HG03135 (cell line): ENCODE results near the gene TAGAP.
A peak's percentile ranks its signal among the peaks of the same experiment; 100 is the strongest.

Source experiments
- ATAC-seq: cut with Tn5 transposase; IDR thresholded peaks from one replicate; pipeline ENCODE4 v1.9.1; 2021; ENCODE audit warnings: mild to moderate bottlenecking, moderate library complexity; ENCODE audit not compliant: unreplicated experiment

TAGAP gene

DNA sequence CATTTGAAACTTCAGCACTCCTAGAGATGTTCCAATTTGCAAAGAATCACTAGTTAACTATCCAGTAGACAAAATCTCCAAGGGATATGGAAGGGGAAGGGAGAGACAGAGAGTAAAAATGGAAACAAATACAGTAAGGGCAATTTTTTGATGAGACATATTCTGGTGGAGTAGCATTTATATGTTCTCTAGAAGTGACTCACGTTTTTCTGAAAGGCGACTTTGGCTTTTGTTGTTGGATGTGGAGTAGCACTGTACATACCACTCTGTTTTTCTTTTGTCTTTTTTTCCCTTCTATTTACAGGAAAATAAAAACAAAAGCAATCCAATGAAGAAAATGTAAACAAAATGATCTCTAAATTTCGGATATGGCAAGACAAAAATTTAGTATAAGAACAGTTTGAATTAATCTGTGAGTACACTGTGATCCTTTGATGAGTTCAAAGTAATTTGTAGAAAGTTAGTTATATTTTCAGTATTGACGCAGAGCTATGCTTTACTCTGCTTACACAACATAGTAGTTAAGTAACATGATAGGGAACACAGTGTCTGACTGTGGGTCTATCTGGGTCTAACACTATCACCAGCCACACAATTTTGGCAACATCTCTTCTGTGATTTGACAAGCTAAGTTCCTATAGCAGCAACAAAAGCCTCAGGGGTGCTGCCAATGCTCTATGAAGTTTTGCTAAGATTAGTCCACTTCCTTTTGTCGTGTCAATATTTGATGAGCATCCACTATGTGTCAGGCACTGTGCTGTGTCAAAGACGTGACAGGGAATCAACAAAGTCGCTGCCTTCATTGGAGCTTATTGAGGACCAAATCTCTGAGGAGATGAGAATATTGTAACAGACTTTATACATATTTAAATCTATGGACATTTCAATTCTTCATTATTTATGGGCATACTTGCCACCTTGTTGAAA is 27.3 kb upstream of the TAGAP start:
- no peak for ATAC-seq

GRCh38 chr6:159068904-159069578 is 24.2 kb upstream of the TAGAP start:
- no peak for ATAC-seq

DNA sequence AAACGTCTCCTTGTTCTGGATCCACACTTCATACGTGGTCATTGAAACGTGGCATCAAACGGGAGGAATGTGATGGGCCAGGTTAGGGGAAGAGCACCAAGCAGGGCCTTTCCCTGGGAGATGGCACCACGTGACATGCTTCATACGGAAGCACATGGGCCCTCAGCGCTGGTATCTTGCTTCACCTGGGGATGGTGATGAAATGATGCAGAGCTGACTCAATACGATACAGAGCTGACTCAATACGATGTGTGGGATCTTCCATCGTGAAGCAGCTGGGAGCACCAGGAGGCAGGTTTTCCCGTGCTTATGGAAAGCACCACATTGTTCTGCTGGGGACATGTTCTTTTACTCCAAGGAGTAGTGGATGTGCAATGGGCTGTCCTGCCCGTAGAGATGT is 22.5 kb upstream of the TAGAP start:
- no peak for ATAC-seq

GRCh38 chr6:159066483-159066882 is 21.7 kb upstream of the TAGAP start:
- ATAC-seq = no peak

- ATAC-seq = no peak
Observed at GRCh38 chr6:159065759-159066329, 21.1 kb upstream of the TAGAP start.

GRCh38 chr6:159065091-159065490 is 20.3 kb upstream of the TAGAP start:
- no peak for ATAC-seq

GRCh38 chr6:159064477-159064876 is 19.7 kb upstream of the TAGAP start:
- no peak for ATAC-seq

- ATAC-seq = no peak
Observed at GRCh38 chr6:159063549-159063948, 18.8 kb upstream of the TAGAP start.

DNA sequence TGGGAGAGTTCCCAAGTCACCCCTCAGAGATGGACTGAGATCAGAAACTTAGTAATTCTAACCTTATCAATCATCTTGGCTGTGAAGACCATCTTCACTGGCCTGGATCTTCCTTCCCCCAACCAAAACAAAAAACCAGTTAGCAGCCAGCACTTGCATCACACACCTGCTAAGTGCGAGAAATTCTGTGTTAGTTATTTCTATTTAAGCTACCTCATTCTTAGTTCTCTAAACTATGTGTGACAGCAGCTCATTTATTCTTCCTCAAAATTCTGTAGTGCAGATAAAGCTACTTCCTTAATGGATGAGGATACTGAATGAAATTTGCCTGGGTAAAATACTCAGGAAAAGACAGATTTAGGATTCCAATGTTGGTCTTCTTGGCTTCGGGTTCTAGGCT is 18.2 kb upstream of the TAGAP start:
- peak; percentile 7 for ATAC-seq

DNA sequence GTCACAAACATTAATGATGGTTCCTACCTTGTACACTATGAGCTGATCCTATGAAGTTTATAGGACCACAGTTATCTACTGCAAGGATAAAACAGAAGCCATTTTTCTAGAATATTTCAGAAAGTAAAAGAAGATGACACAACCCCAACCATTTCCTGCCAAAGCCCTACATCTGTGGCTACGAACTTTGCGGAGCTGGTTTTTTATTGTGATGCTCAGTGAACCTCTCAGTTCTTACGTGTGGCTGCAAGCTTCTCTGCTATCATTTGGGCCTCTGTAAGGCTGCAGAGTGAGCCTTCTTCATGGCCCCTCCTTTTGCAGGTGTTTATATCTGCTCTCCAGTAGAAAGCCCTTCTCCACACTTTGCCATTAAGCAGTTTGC is 17.8 kb upstream of the TAGAP start:
- ATAC-seq = peak; percentile 67

GRCh38 chr6:159061805-159062563 is 17.2 kb upstream of the TAGAP start:
- ATAC-seq = peak; percentile 49

- ATAC-seq = no peak
Observed at GRCh38 chr6:159061146-159061545, 16.4 kb upstream of the TAGAP start.

- no peak for ATAC-seq
Observed at GRCh38 chr6:159059885-159060506, 15.2 kb upstream of the TAGAP start.

GRCh38 chr6:159059141-159059540 is 14.3 kb upstream of the TAGAP start:
- no peak for ATAC-seq

GRCh38 chr6:159056899-159057298 is 12.1 kb upstream of the TAGAP start:
- ATAC-seq = no peak

GRCh38 chr6:159056432-159056831 is 11.6 kb upstream of the TAGAP start:
- no peak for ATAC-seq

GRCh38 chr6:159056003-159056402 is 11.2 kb upstream of the TAGAP start:
- no peak for ATAC-seq

- ATAC-seq = no peak
Observed at GRCh38 chr6:159053781-159054398, 9.1 kb upstream of the TAGAP start.

- ATAC-seq = no peak
Observed at GRCh38 chr6:159052720-159053119, 7.9 kb upstream of the TAGAP start.
